AG09319 (cell line): ENCODE results near the gene TCL1B.

Experiments
- DNase-seq: peaks from one replicate; pipeline ENCODE4 v3.0.0-alpha.2; 2010; ENCODE audit warnings: low read depth; ENCODE audit errors: extremely low read depth
- TF ChIP-seq, protein P1 (sequence below): IDR thresholded peaks from 2 replicates; pipeline ENCODE4 v1.5.1; 2011; ENCODE audit warnings: low read depth, mild to moderate bottlenecking, inconsistent platforms, low read length, moderate library complexity

Gene TCL1B

DNA sequence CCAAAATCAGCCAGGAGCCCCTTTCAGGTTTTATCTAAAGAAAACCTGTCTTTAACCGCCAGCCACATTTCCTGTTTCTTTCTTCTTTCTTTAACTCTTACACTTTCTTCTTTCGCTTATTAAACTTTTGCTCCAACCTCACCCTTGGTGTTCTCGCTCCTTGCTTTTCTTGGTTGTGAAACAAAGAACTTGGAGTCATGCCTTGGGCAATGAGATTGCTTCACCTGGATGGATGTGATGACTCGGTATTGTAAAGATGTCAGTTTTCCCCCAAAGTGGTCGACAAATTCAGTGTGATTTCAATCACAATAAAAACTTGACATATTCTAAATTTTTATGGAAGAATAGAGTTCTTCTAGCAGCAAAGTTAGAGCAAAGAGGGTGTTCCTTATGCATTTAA, 43.9 kb downstream of the TCL1B start:
- no peak for DNase-seq
- TF ChIP-seq, protein P1, sequence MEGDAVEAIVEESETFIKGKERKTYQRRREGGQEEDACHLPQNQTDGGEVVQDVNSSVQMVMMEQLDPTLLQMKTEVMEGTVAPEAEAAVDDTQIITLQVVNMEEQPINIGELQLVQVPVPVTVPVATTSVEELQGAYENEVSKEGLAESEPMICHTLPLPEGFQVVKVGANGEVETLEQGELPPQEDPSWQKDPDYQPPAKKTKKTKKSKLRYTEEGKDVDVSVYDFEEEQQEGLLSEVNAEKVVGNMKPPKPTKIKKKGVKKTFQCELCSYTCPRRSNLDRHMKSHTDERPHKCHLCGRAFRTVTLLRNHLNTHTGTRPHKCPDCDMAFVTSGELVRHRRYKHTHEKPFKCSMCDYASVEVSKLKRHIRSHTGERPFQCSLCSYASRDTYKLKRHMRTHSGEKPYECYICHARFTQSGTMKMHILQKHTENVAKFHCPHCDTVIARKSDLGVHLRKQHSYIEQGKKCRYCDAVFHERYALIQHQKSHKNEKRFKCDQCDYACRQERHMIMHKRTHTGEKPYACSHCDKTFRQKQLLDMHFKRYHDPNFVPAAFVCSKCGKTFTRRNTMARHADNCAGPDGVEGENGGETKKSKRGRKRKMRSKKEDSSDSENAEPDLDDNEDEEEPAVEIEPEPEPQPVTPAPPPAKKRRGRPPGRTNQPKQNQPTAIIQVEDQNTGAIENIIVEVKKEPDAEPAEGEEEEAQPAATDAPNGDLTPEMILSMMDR = no peak

DNA sequence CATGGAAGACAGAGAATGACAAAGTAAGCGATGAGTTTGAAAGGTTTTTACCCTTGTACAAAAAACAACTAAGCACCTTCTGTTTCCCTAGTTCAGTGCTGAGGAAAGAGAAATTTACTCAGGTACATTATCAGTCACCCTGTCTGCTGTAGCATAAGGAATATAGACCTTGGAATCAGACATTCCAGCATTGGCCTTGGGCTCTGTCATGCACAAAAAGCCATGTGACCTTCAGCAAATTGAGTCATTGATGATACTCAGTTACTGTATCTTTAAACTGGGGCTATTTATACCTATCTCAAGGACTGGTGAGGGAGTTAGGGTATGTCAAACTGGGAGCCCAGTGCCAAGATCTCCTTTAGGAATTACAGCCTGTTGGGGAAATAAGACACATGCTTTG, 47.0 kb downstream of the TCL1B start:
- no peak for DNase-seq
- TF ChIP-seq, protein P1 = no peak

DNA sequence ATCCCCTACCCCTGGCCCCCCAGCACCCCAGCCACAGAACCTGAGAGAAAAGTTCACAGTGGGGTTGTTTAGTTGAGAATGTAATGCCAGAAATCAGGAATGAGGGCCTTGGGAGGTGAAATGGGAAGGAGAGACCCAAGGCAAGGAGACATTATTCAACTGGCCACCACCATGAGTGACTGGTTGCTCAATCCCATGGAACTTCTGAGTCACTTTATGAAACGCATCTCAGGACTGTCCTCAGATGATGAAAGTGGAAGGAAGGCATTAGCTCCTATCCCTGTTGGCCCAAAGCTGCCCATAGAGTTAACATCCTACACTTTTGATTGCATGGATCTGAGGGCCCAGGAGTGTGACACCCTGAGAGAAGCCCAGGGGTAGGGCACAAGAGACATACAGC, 53.1 kb downstream of the TCL1B start:
- TF ChIP-seq, protein P1 = no peak
- no peak for DNase-seq

DNA sequence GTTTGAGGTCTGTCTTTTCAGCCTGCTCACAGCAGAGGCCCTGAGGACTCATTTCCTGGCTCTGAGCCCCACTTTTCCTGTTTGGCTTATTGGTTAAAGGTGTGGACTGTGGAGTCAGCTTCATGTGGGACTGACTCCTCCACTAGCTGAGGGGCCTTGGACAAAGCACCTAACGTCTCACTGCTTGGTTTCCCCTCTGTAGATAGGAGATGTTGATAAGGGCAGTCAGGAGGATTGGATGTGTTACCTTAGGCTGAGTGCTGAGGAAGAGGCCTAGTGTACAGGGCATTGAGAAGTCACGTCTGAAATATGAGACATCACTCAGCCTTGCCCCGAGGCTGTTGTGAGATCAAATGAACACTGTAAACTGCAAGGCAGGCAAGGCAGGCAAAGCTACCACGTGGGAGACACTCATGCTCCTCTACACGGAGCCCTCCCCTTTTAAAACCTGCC, 54.8 kb downstream of the TCL1B start:
- DNase-seq = no peak
- TF ChIP-seq, protein P1 = no peak

DNA sequence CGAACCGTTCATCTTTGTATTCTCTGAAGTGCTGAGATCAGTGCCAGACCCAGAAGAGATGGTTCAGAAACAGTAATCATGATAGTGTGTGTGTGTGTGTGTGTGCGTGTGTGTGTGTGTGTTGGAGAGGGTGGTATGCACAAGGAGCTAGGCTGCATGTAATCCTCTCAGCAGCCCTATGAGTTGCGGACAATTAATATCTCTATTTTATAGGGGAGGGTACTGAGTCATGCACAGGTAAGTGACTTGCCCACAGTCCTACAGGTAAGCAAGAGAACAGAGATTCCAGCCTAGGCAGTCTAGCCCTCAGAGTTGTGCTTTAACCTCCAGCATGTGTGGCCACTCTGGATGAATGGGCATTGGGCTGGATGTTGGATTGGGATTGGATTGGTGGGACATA, 55.6 kb downstream of the TCL1B start:
- DNase-seq = no peak

More for the DNA sequence above, 55.6 kb downstream of the TCL1B start:
- TF ChIP-seq, protein P1 = no peak
